MM.1S (cell line): Measurements from ENCODE around the gene USP25.

Source experiments
- CTCF ChIP-seq: fragments of 300-600 bp; sonication (generic); IDR thresholded peaks from 2 replicates; pipeline ENCODE4 v1.5.1; 2016; ENCODE audit warnings: antibody characterized with exemption, low read length, mixed read lengths
- EZH2 ChIP-seq: fragments of 300-600 bp; sonication (generic); optimal IDR thresholded peaks from 2 replicates; pipeline ENCODE3; 2017; ENCODE audit warnings: low read depth, mild to moderate bottlenecking, antibody characterized with exemption, low read length, mixed read lengths
- EZH2phosphoT487 ChIP-seq: fragments of 300-600 bp; sonication (generic); IDR thresholded peaks from 2 replicates; pipeline ENCODE4 v1.6.1; 2018; ENCODE audit warnings: antibody characterized with exemption, low read length

- no peak for TF ChIP-seq CTCF
- no peak for TF ChIP-seq EZH2phosphoT487
- no peak for TF ChIP-seq EZH2
Observed at GRCh38 chr21:15895142-15896106, 165.6 kb downstream of the USP25 start.
